K562 (cell line): ENCODE data around the gene OLFML2B. TPM values are rescaled to one million over a fixed set of nuclear protein-coding genes. Genes with fewer than 3 reads are reported as not detected.

Source experiments
- ATAC-seq: fragments of 200-7000 bp; cut with Tn5 transposase; 3 replicates; pipeline ENCODE4 v1.9.1; 2020; ENCODE audit warnings: moderate library complexity
- BruUV-seq: library from RNA; stranded (reverse); fragments of 400-500 nt; replicated peaks from 2 replicates; lab custom pipeline; 2021; lab: Mats Ljungman, UMichigan
- CTCF ChIA-PET: fragments of 300-600 bp; formaldehyde crosslinking; extraction: SDS; loops from one replicate; lab custom pipeline; 2021; ENCODE audit warnings: low intra/inter-chr PET ratio; lab: Yijun Ruan, JAX
- POLR2A ChIA-PET: fragments of 300-600, 350-650 bp; sonication (Branson Sonifier 250); formaldehyde crosslinking; extraction: SDS; loops from one replicate; lab custom pipeline; 2021; ENCODE audit warnings: antibody characterized with exemption, inconsistent platforms; lab: Yijun Ruan, JAX
- DNase-seq, 4 experiments: peaks; one replicate each; pipeline versions ENCODE4 v3.0.0 to v3.0.0-alpha.2; 2011 to 2018; ENCODE audit warnings: low spot score in 3 of 4, mixed read lengths in 3 of 4; ENCODE audit errors: extremely low read depth in 1 of 4
- FAIRE-seq: peaks from 2 replicates; lab custom pipeline; 2011; peaks lifted over from hg19 to GRCh38; lab: Jason Lieb, UNC
- H2AFZ ChIP-seq: 2 replicates; pipeline ENCODE4 v1.6.0; 2011; ENCODE audit warnings: low read depth, low read length, control low read depth, inconsistent platforms
- H3K27ac ChIP-seq: fragments of 200-600 bp; 3 replicates; pipeline ENCODE4 v1.8.0; 2011; ENCODE audit warnings: low read depth, mild to moderate bottlenecking, control low read depth, inconsistent platforms, low read length, moderate library complexity, mixed read lengths; ENCODE audit errors: extremely low read depth
- H3K27me3 ChIP-seq, 2 experiments: fragments of 300-600 bp in 1 of 2; 2 replicates in 1 of 2; 3 replicates in 1 of 2; pipeline versions ENCODE4 v1.6.0 to v1.8.0; 2011; ENCODE audit warnings: inconsistent platforms in 2 of 2, low read length in 2 of 2, mild to moderate bottlenecking in 1 of 2, mixed read lengths in 1 of 2, moderate library complexity in 1 of 2; ENCODE audit not compliant: control insufficient read depth in 2 of 2, insufficient read depth in 2 of 2
- H3K36me3 ChIP-seq: fragments of 300-600 bp; 3 replicates; pipeline ENCODE4 v1.8.0; 2011; ENCODE audit warnings: mild to moderate bottlenecking, low read length, inconsistent platforms; ENCODE audit not compliant: control insufficient read depth, insufficient read depth
- H3K4me1 ChIP-seq, 2 experiments: fragments of 200-600 bp in 1 of 2; replicated peaks in 1 of 2; 2 replicates in 1 of 2; 3 replicates in 1 of 2; pipeline versions ENCODE4 v1.5.1 to v1.8.0; 2011; ENCODE audit warnings: inconsistent platforms in 2 of 2, low read length in 2 of 2, mild to moderate bottlenecking in 1 of 2, mixed read lengths in 1 of 2, moderate library complexity in 1 of 2; ENCODE audit not compliant: control insufficient read depth in 2 of 2, insufficient read depth in 2 of 2
- H3K4me2 ChIP-seq: 2 replicates; pipeline ENCODE4 v1.6.1; 2011; ENCODE audit warnings: low read length, control low read depth, inconsistent platforms, mixed read lengths; ENCODE audit not compliant: insufficient read depth
- H3K4me3 ChIP-seq: fragments of 200-600 bp; sonication (generic), shearing (Covaris generic); 2 replicates; pipeline ENCODE4 v1.5.1; 2016; ENCODE audit warnings: control low read depth, inconsistent platforms
- H3K79me2 ChIP-seq: fragments of 200-600 bp; 3 replicates; pipeline ENCODE4 v1.8.0; 2011; ENCODE audit warnings: low read length, inconsistent platforms; ENCODE audit not compliant: control insufficient read depth, insufficient read depth
- H3K9ac ChIP-seq, 2 experiments: 2 replicates each; pipeline versions ENCODE4 v1.6.0 to v1.6.1; 2011; ENCODE audit warnings: low read depth in 2 of 2, low read length in 2 of 2, control low read depth in 1 of 2, inconsistent platforms in 1 of 2, mild to moderate bottlenecking in 1 of 2, mixed read lengths in 1 of 2; ENCODE audit not compliant: insufficient read depth in 1 of 2
- H3K9me1 ChIP-seq: one replicate; pipeline ENCODE4 v1.6.0; 2011; ENCODE audit warnings: inconsistent platforms, mild to moderate bottlenecking, low read length, moderate library complexity; ENCODE audit not compliant: control insufficient read depth, insufficient read depth
- H3K9me3 ChIP-seq: replicated peaks from 2 replicates; pipeline ENCODE4 v1.5.1; 2011; ENCODE audit warnings: low read depth, low read length, inconsistent platforms; ENCODE audit not compliant: control insufficient read depth, insufficient read depth
- H4K20me1 ChIP-seq: replicated peaks from 2 replicates; pipeline ENCODE4 v1.6.1; 2011; ENCODE audit warnings: low read length, inconsistent platforms, mixed read lengths; ENCODE audit not compliant: control insufficient read depth, insufficient read depth
- DPF2 ChIP-seq: fragments of 450-650 bp; IDR thresholded peaks from 2 replicates; pipeline ENCODE4 v1.6.1; 2016
- HNRNPL ChIP-seq: fragments of 200-400 bp; formaldehyde crosslinking; IDR thresholded peaks from 2 replicates; pipeline ENCODE4 v1.6.1; 2017; ENCODE audit warnings: low read depth, mild to moderate bottlenecking, low read length
- PYGO2 ChIP-seq: fragments of 450-650 bp; IDR thresholded peaks from 2 replicates; pipeline ENCODE4 v1.6.1; 2016; ENCODE audit warnings: mild to moderate bottlenecking, missing genetic modification characterization, moderate library complexity, missing compliant biosample characterization
- SPI1 ChIP-seq: IDR thresholded peaks from 2 replicates; pipeline ENCODE4 v1.6.1; 2011; ENCODE audit warnings: low read depth, low read length, control low read depth, borderline replicate concordance
- ZNF197 ChIP-seq: fragments of 200-800 bp; sonication (Bioruptor generic); IDR thresholded peaks from 2 replicates; pipeline ENCODE4 v1.6.1; 2016; ENCODE audit warnings: low read depth, missing genetic modification characterization, missing compliant biosample characterization
- WGBS: fragments of 100-300 bp; shearing (Covaris generic); methylation state at CpG from one replicate; pipeline ENCODE4 v1.1.6; 2016; ENCODE audit warnings: low coverage, mixed read lengths; ENCODE audit not compliant: insufficient coverage; ENCODE audit errors: missing lambda C conversion rate; 5-methylcytosine and 5-hydroxymethylcytosine counted together
- in situ Hi-C: fragments of 300-500 bp; cut with MboI; formaldehyde crosslinking; loops from 4 replicates; pipeline ENCODE4 v1.15.0; 2018; ENCODE audit warnings: inconsistent platforms, mixed read lengths
- intact Hi-C: fragments of 100-400 bp; cut with micrococcal nuclease; formaldehyde crosslinking; loops from 2 replicates; pipeline ENCODE4 v1.14.2; 2022
- polyA plus RNA-seq, 8 experiments: library from polyadenylated mRNA; depleted of rRNA in 4 of 8; stranded (reverse) in 5 of 8; unstranded in 3 of 8; fragments of >200 nt; fragmentation: Nextera tagmentation in 2 of 8; fragmentation: Illumina TruSeq in 1 of 8; extraction: Ambion mirVana in 2 of 8; extraction: Trizol in 1 of 8; gene quantifications; 2 replicates each; pipeline versions ENCODE4 v1.2.1 to v1.2.3, GENCODE V29; 2011 to 2014; ENCODE audit warnings: inconsistent platforms in 1 of 8, missing spikeins in 1 of 8
- total RNA-seq, 7 experiments: library from RNA; depleted of rRNA in 6 of 7; stranded (reverse); fragments of >200 nt in 6 of 7; fragmentation: Illumina TruSeq in 2 of 7; extraction: Trizol in 2 of 7; gene quantifications; 2 replicates each; pipeline versions ENCODE4 v1.2.1 to v1.2.3, GENCODE V29; 2011 to 2021; ENCODE audit warnings: low replicate concordance in 1 of 7

Gene OLFML2B
- total and polyA plus RNA-seq, 9 of the 15 experiments (the other 6 are each of a cell fraction or from before 2014, with no cell fraction given), result not detected

DNA sequence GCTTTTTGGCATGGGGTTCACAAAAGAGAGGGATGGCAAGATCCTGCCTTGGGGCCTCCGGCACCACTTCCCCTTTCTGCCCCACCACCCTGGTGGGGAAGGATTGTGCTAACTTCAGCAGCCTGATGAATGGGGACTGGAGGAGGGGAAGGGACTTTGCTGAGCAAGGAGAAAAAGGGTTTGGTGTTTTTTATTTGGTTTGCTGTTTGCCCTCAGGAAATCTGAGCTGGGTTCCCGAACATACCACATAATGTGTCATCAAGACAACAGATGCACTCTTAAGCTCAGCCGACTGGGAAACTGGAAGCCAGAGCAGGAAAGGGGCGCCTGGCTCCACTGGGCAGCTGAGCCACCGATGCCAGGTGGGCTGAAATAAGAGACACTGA lies 19.8 kb downstream of the OLFML2B start:
- no peak overlapping the region for H2AFZ ChIP-seq
- no peaks in the 10 kb centered on the region for H3K36me3 ChIP-seq
- H3K9me3 ChIP-seq, result no peaks in the 10 kb centered on the region
- H3K9ac ChIP-seq, result no peak overlapping the region
- H4K20me1 ChIP-seq, result no peaks in the 10 kb centered on the region
- H3K9me1 ChIP-seq, result no peaks in the 10 kb centered on the region
- no peak overlapping the region for H3K4me2 ChIP-seq
- DNase-seq (no peak), FAIRE-seq (no peak), ATAC-seq (no peak)
- BruUV-seq, result no TSS peak
- intact Hi-C loops (no loop called here), in situ Hi-C loops (loop anchor here (25.0 kb wide), 1 partner anchor 542 kb away; no protein-coding TSS in a partner anchor)
- no peak overlapping the region for H3K27ac ChIP-seq
- no peaks in the 10 kb centered on the region for H3K4me1 ChIP-seq
- ChIA-PET POLR2A (interaction anchor here (0.8 to 1.3 kb wide), 2 partner anchors 9 to 20 kb away, joined by 3 to 4 read pairs; no protein-coding TSS in a partner anchor), CTCF (no interaction called here)
- TF ChIP-seq SPI1 (peak; percentile 94), ZNF197 (no peak), PYGO2 (tag) (no peak)
- no peak overlapping the region for H3K4me3 ChIP-seq
- WGBS, result 0% methylated on average over 5 of the region's 5 CpGs
- peaks cover 51 to 80% of the 10 kb centered on the region in 2 experiments for H3K27me3 ChIP-seq
- no peaks in the 10 kb centered on the region for H3K79me2 ChIP-seq

DNA sequence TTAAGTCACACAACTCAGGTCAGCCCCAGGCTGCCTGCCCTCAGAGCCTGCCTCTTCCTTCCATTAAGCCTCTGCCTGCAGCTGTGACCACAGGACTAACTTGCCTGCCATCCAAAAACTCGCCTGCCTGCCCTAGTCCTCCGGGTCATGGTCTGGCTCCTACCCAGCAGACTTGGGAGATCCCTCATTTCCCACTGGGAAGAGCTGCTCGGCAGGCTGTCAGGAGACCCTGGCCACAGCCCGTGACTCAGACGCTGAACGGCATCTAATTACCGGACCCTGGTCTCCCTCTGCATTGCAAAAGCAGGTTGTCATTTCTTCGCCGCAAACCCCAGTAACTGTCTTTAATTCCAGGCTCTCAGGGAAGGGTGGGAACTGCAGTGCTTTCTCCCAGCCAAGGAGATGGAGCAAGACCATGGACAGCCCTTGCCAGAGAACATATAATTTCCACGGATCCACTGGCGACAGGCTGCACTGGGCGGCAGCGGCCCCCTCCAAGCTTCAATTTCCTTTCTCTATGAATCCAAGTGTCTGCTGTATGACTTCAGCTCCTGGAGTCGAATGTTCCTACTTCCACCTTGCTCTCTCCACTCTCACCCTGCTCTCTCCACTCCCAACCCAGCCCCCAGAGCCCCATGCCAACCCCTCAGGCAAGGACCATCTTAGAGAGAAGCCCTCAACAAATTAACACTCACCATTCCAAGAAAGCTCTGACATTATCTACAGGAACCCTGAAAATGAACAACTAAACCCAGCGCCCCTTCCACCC lies 20.4 kb downstream of the OLFML2B start:
- no TSS peak for BruUV-seq
- no peak overlapping the region for H3K4me2 ChIP-seq
- H3K9me3 ChIP-seq, result no peaks in the 10 kb centered on the region
- H3K27ac ChIP-seq, result no peak overlapping the region
- H3K79me2 ChIP-seq, result no peaks in the 10 kb centered on the region
- FAIRE-seq (no peak), DNase-seq (no peak), ATAC-seq (no peak)
- 2% methylated on average over 11 of the region's 15 CpGs for WGBS
- POLR2A ChIA-PET, result interaction anchor here (1.4 kb wide), 1 partner anchor 16 kb away, joined by 4 read pairs; no protein-coding TSS in a partner anchor
- in situ Hi-C loops (loop anchor here (25.0 kb wide), 1 partner anchor 541 kb away; no protein-coding TSS in a partner anchor), intact Hi-C loops (no loop called here)
- 0 out of 4 replicates have a peak overlapping the region, but pooled peaks of 1 of the 2 experiments have one; percentile 33 for H3K9ac ChIP-seq
- H2AFZ ChIP-seq, result no peak overlapping the region
- H3K4me1 ChIP-seq, result no peaks in the 10 kb centered on the region
- no peaks in the 10 kb centered on the region for H4K20me1 ChIP-seq
- H3K36me3 ChIP-seq, result no peaks in the 10 kb centered on the region
- no peak overlapping the region for H3K4me3 ChIP-seq
- TF ChIP-seq HNRNPL, result no peak
- no peak for TF ChIP-seq DPF2
- H3K9me1 ChIP-seq, result no peaks in the 10 kb centered on the region
- CTCF ChIA-PET, result no interaction called here
- peaks cover 56 to 80% of the 10 kb centered on the region in 2 experiments for H3K27me3 ChIP-seq
